ENCODE measurements around the gene CEMIP2.

Gene CEMIP2

GRCh38 chr9:71752352-71752751 lies 16.0 kb downstream of the CEMIP2 start:
- H3K4me3 ChIP-seq (ENCODE audit: low read depth, low read length), result no peak overlapping the region
- DNase-seq (ENCODE audit: low read depth), result no peak
- TF ChIP-seq, protein P1, sequence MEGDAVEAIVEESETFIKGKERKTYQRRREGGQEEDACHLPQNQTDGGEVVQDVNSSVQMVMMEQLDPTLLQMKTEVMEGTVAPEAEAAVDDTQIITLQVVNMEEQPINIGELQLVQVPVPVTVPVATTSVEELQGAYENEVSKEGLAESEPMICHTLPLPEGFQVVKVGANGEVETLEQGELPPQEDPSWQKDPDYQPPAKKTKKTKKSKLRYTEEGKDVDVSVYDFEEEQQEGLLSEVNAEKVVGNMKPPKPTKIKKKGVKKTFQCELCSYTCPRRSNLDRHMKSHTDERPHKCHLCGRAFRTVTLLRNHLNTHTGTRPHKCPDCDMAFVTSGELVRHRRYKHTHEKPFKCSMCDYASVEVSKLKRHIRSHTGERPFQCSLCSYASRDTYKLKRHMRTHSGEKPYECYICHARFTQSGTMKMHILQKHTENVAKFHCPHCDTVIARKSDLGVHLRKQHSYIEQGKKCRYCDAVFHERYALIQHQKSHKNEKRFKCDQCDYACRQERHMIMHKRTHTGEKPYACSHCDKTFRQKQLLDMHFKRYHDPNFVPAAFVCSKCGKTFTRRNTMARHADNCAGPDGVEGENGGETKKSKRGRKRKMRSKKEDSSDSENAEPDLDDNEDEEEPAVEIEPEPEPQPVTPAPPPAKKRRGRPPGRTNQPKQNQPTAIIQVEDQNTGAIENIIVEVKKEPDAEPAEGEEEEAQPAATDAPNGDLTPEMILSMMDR (IDR thresholded peaks at IDR 0.05; ENCODE audit: insufficient read depth, low read depth, low read length, missing control alignments), result no peak

GRCh38 chr9:71748280-71748743 lies 20.0 kb downstream of the CEMIP2 start:
- DNase-seq (ENCODE audit: low read depth), result no peak

DNA sequence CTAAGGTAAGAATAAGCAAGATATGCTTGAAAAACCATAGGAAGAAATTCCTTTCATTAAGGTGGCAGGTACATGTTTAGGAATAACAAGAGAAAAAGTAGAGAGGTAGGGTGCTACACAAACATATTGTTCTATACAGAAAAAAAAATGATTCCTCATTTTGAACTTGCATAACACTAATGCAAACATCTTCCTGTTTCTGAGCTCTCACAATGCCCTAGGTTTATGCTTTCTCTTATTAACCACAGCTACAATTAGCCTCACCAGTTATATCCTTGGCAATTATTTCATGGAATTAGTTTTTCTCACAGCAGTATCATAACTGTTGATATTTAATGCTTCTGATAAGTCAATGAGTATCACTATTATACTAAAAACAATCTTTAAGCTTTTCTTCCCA lies 20.7 kb downstream of the CEMIP2 start:
- TF ChIP-seq, protein P1 (IDR thresholded peaks at IDR 0.05; ENCODE audit: insufficient read depth, low read depth, low read length, missing control alignments), result no peak
- no peak for DNase-seq (ENCODE audit: low read depth)
- no peak overlapping the region for H3K4me3 ChIP-seq (ENCODE audit: low read depth, low read length)

More at GRCh38 chr9:71748280-71748743, 20.0 kb downstream of the CEMIP2 start:
- H3K4me3 ChIP-seq (ENCODE audit: low read depth, low read length), result no peak overlapping the region
- TF ChIP-seq, protein P1 (IDR thresholded peaks at IDR 0.05; ENCODE audit: insufficient read depth, low read depth, low read length, missing control alignments), result no peak

DNA sequence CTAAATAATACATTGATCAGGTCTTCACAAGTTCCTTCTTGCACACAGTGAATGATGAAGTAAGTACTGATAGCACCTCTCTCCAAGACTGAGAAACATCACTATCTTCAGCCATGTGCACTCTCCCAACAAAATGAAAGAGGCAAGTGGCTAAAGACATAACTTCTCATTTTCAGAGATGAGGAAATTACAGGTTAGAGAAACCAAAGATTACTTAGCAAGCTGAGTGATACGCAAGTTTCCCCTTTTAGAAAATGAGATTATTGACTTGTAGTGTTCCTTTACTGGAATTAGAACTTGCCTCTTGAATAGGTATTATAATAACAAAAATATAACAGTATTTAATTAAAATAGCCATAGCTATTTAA lies 21.6 kb downstream of the CEMIP2 start:
- no peak for DNase-seq (ENCODE audit: low read depth)
- TF ChIP-seq, protein P1 (IDR thresholded peaks at IDR 0.05; ENCODE audit: insufficient read depth, low read depth, low read length, missing control alignments), result no peak
- H3K4me3 ChIP-seq (ENCODE audit: low read depth, low read length), result no peak overlapping the region

- no peak overlapping the region for H3K4me3 ChIP-seq (ENCODE audit: low read depth, low read length)
- TF ChIP-seq, protein P1 (IDR thresholded peaks at IDR 0.05; ENCODE audit: insufficient read depth, low read depth, low read length, missing control alignments), result no peak
- no peak for DNase-seq (ENCODE audit: low read depth)
Observed at GRCh38 chr9:71746023-71746757, 22.1 kb downstream of the CEMIP2 start.

- TF ChIP-seq, protein P1 (IDR thresholded peaks at IDR 0.05; ENCODE audit: insufficient read depth, low read depth, low read length, missing control alignments), result no peak
- H3K4me3 ChIP-seq (ENCODE audit: low read depth, low read length), result no peak overlapping the region
- DNase-seq (ENCODE audit: low read depth), result no peak
Observed at GRCh38 chr9:71744754-71745521, 23.4 kb downstream of the CEMIP2 start.
